GM18499 (cell line): ENCODE measurements around the gene ROPN1L.

Experiments used
- ATAC-seq: cut with Tn5 transposase; IDR thresholded peaks from one replicate; pipeline ENCODE4 v1.9.1; 2021; ENCODE audit warnings: moderate number of reproducible peaks; ENCODE audit not compliant: insufficient read depth, unreplicated experiment

Gene ROPN1L

DNA sequence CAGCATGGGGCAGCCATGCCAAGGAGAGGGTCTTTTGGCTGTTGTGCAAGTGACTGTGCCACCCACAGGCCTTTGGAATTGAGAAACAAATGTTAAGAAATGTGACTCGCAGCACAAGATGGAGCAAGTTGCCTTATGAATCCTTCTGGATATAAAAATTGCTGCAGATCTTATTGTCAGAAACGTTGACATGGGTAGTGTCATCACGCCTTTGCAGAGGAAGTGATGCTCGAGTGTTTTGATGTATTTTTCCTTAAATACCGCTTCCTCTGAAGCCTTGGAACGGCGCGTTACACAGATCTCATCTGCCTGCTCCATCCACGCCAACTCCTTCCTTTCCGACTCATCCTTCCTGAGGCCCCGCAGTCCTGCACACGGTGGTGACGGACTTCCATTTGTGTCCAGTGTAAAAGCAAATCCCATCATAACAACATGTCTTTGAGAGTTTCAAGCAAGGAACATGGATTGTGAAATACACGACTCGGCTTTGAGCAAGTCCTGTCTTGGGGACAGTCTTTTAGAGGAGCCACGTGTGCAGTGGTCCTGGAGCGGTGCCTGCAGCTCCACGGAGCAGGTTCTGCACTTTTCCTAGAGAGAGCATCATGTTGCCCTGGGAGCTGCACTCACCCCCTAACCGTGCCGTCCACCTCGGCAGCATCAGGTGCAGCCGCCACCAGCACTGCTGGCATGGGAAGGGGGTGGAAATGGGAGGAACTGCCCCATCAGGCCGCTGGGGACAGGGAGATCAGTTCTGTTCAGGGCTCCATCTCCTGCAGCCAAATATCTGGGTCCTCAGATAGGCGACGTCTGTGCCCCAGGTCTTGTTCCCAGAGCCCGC lies 15.1 kb downstream of the ROPN1L start:
- no peak for ATAC-seq

- ATAC-seq = no peak
These were observed 16.2 kb downstream of the ROPN1L start for GRCh38 chr5:10457682-10458574.

DNA sequence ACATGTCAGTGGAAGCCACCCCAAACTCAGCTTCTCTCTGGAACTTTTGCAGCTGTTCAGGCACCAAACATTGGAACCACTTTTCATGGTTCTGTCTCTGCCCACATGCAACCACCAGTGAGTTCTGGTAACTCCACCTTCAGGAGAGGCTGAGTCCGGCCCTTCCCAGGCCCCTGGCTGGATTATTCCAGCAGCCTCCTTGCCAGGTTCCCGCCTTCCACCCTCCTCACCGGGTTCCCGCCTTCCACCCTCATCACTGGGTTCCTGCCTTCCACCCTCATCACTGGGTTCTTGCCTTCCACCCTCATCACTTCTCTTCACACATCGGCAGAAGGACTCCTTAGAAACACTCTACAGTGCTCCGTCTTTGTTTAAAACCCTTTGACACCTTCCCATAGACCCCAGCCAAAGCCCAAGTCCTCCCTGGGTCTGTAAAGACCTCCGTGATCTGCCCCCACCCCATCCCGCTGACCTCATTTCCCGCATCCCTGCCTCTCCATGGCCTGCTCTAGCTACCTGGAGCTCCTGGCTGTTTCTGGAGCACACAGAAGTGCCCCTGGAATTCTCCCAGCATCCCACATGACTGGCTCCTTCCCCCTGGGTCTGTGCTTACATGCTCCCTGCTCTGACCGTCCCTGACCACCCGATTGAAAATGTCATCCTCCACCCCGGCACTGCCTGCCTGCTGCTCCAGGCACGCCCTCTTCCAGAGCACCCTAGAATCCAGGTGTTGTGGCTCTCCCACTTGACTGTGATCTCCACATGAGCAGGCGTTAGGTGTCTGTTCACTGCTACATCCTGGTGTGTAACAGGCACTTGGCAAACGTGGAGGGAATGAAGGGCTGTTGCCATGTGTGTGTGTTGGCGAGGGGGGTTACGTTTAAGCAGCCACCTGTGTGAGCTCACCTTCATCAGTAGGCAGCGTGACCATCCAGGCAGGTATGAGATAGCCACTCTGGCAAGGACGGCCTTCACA lies 17.7 kb downstream of the ROPN1L start:
- no peak for ATAC-seq

DNA sequence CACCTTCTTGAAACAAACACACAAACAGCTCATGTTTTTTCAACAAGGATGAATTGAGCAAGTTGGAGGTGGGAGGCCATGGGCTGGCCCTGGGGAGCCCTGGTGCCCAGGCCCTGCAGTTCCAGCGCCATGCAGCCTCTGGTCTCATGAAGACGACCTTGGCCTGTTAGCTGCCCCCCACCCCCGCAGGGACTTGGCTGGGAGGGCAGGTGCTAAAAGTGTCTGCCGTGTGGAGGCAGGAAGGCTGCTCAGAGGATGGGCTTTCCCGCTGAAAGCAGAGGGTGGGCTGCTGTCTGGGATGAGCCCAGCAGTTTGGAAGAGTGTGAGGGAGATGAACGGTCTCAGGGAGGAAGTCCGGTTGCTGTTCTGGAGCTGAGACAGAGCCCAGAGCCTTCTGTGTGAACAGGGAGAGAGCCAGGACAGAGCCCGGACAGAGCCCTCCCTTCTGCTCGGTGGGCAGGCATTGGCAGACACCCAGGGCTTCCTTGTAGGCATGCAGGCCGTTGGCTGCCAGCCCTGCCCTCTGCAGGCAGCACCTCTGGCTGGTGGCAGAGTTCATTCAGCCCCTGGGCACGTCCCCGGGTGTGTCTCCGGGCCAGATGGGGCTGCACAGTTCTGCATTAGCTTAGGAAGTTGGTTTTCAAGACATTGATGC lies 18.7 kb downstream of the ROPN1L start:
- no peak for ATAC-seq

- no peak for ATAC-seq
These were observed 19.4 kb downstream of the ROPN1L start for GRCh38 chr5:10461041-10461440.

DNA sequence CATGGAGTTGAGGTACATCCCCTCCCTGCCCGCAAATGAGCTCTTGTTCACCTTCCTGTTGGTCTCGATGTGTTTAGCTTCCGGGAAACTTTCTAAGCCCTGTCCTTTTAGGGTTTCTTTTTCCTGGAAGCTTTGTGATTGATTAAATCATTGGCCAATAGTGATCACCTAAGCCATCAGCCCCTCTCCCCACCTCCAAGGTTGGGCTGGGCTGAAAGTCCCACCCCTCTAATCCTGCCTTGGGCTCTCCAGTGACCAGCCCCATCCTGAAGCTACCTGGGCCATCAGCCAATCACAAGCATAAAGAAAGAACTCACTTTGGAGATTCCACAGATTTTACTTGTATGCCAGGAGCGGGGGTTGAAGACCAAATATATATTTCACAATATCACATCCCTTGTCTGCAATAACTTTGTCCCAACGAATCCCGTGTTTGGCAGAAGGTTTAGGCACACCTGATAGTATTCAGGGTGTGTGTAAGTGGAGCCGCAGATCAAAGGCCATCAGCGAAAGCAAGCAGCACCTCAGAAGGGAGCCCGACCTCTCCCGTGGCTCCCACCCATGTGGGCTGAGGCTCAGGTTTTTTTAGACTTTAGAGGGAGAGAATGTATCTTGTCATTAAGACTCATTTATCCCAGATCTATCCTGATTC lies 20.4 kb downstream of the ROPN1L start:
- ATAC-seq = no peak

DNA sequence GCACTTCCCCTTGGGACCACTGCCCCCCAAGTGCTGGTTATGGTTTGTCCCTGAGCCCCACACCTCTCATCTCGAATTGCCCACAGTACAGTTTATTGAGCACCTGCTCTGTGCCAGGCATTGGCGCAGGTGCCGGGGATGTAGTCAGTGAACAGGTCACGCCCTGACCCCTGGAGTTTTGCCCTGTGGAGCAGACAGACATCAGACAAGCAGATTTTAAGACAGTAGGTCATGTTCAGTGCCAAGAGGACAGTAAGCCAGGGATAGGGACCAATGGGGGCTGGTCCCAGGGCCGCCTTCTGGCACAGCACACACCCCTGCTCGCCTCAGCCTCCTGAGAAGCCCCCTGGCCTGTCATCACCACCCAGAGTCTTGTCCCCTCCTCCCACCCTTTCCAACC lies 21.9 kb downstream of the ROPN1L start:
- ATAC-seq = no peak

- no peak for ATAC-seq
These were observed 22.5 kb downstream of the ROPN1L start for GRCh38 chr5:10464173-10464572.

- no peak for ATAC-seq
These were observed 24.0 kb downstream of the ROPN1L start for GRCh38 chr5:10465726-10466125.

GRCh38 chr5:10466446-10467073 lies 24.9 kb downstream of the ROPN1L start:
- ATAC-seq = no peak

DNA sequence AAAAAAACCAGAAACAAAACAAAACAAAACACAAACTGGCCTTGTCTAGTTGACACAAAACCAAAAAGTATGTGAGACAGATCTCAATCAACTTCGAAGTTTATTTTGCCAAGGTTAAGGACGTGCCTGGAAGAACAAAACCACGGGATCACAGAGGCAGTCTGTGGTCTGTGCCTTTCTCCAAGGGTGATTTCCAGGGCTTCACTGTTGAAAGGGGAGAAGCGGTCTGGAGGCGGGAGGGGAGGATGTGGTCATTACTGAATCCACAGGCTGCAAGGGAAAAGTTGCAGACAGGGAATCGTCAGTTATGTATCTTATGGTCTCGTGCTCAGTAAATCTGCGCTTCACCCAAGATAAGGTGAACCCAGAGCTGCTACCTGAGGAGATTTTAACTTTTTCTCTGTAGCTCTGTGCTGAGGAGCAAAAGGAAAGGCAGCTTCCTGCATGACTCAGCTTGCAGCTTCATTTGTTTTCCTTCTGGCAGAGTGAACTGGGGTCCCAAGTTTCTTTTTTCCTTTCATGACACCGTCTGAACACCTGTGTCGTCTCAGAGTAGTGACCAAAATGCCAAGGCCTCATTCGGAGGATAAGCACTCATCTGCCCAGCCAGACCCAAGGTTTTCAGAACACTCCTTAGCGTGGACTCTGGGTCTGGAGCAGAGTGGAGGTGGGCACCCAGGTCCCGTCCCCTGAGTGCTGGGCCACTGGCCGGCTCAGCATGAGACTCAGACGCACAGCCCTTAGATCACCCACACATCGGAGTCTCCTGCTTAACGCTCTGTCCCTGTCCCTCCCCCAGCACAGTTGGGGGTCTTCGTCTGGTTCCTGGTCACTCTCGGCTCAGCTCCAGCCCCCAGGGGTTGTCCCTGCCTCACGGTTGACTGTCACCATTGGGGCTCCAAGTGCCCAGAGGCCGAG lies 25.9 kb downstream of the ROPN1L start:
- no peak for ATAC-seq

GRCh38 chr5:10468256-10468655 lies 26.6 kb downstream of the ROPN1L start:
- no peak for ATAC-seq

GRCh38 chr5:10469253-10470050 lies 27.8 kb downstream of the ROPN1L start:
- ATAC-seq = no peak

- no peak for ATAC-seq
These were observed 29.0 kb downstream of the ROPN1L start for GRCh38 chr5:10470669-10471068.

DNA sequence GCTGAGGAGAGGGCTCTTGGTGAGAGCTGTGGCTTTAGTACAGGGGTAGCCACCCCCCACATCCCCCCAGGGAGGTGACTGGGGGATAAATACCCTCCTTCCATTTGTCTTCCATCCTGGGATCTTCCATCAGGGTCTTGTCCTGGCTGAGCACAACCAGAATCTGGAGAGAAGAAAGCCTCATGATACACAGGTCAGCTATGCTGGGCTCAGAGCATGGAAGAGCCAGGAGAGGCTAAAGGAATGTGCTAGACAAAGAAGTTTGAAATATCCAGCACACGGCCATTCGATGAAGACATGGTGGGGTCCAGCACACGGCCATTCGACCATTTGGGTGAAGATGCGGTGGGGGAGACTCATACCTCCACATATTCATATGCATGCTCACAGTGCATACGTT lies 30.0 kb downstream of the ROPN1L start:
- ATAC-seq = no peak

GRCh38 chr5:10474521-10475075 lies 32.9 kb downstream of the ROPN1L start:
- no peak for ATAC-seq
